Body of pancreas (tissue), 4 donors: ENCODE measurements around the gene PAPOLA. TPM values are rescaled to one million over a fixed set of nuclear protein-coding genes. Genes with fewer than 3 reads are reported as not detected.

Source experiments
- ATAC-seq: fragments of 150-250 bp; one replicate; pipeline ENCODE4 v1.9.1; 2016
- DNase-seq, 4 donors: peaks; one replicate each; pipeline ENCODE4 v3.0.0-alpha.2; 2019
- H3K27ac ChIP-seq, 4 donors: fragments of 200-600 bp; sonication (generic); 1 replicate in 3 of 4; 2 replicates in 1 of 4; pipeline versions ENCODE4 v1.5.1 to v1.6.1; 2016 to 2019; ENCODE audit warnings: mild to moderate bottlenecking in 1 of 4, mixed read lengths in 1 of 4, moderate library complexity in 1 of 4
- H3K27me3 ChIP-seq, 2 donors: fragments of 200-600 bp; sonication (generic); one replicate each; pipeline ENCODE4 v1.6.0; 2016; ENCODE audit warnings: mild to moderate bottlenecking in 1 of 2
- H3K36me3 ChIP-seq, 2 donors: fragments of 200-600 bp; sonication (generic); replicated peaks in 1 of 2; 2 replicates each; pipeline ENCODE4 v1.5.1; 2016; ENCODE audit warnings: low read depth in 2 of 2; ENCODE audit not compliant: insufficient read depth in 1 of 2
- H3K4me1 ChIP-seq: fragments of 200-600 bp; sonication (generic); one replicate; pipeline ENCODE4 v1.6.0; 2016
- H3K4me3 ChIP-seq, 2 donors: fragments of 200-600 bp; sonication (generic); 1 replicate in 1 of 2; 2 replicates in 1 of 2; pipeline ENCODE4 v1.5.1; 2016 to 2019
- H3K9me3 ChIP-seq, 3 donors: fragments of 200-600 bp; sonication (generic); 1 replicate in 2 of 3; 2 replicates in 1 of 3; pipeline ENCODE4 v1.5.1; 2016
- POLR2A ChIP-seq, 3 donors: fragments of 450-650 bp; IDR thresholded peaks; one replicate each; pipeline ENCODE4 v1.6.1; 2016; ENCODE audit warnings: antibody characterized with exemption in 3 of 3, mild to moderate bottlenecking in 2 of 3
- WGBS, 2 donors: methylation state at CpG; one replicate each; pipeline ENCODE4 v1.1.5; 2017; 5-methylcytosine and 5-hydroxymethylcytosine counted together
- intact Hi-C: fragments of 100-400 bp; cut with DNase I; formaldehyde crosslinking; loops from one replicate; pipeline ENCODE4 v1.15.1; 2023
- total RNA-seq, 2 donors: library from RNA; depleted of rRNA; stranded (reverse); fragments of >200 nt; gene quantifications; one replicate each; pipeline ENCODE4 v1.1.0, GENCODE V29; 2016
- TF ChIP-seq, protein P1 (sequence below), 7 experiments: fragments of 450-650 bp in 4 of 7; fragments of 200-600 bp in 3 of 7; sonication (generic) in 3 of 7; IDR thresholded peaks; one replicate each; pipeline ENCODE4 v1.5.1; 2016 to 2019; ENCODE audit warnings: antibody characterized with exemption in 7 of 7

Gene PAPOLA
- total RNA-seq, 2 donors from 2014 or later, result 122 to 163 TPM

DNA sequence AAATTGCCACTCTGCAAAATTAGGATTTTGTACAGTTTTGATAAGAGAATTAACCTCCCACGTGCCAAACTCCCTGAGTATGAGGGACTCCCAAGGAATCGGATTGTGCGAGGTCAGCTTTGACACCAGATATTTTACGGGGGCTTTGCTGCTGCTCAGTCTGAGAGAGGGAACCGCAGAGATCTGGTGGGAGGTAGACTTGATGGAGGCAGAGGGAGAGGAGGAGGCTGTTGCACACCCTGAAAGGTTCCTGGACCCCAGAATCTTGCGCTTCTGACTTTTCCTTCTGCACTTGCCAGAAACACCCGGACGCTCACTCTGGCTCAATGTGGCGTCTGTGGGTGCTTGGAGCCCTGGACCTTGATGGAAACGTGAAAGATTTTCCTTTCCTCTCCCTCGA lies 83.9 kb downstream of the PAPOLA start:
- H3K27ac ChIP-seq, result no peak overlapping the region
- H3K36me3 ChIP-seq, result no peaks in the 10 kb centered on the region
- TF ChIP-seq, protein P1, sequence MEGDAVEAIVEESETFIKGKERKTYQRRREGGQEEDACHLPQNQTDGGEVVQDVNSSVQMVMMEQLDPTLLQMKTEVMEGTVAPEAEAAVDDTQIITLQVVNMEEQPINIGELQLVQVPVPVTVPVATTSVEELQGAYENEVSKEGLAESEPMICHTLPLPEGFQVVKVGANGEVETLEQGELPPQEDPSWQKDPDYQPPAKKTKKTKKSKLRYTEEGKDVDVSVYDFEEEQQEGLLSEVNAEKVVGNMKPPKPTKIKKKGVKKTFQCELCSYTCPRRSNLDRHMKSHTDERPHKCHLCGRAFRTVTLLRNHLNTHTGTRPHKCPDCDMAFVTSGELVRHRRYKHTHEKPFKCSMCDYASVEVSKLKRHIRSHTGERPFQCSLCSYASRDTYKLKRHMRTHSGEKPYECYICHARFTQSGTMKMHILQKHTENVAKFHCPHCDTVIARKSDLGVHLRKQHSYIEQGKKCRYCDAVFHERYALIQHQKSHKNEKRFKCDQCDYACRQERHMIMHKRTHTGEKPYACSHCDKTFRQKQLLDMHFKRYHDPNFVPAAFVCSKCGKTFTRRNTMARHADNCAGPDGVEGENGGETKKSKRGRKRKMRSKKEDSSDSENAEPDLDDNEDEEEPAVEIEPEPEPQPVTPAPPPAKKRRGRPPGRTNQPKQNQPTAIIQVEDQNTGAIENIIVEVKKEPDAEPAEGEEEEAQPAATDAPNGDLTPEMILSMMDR (IDR thresholded peaks at IDR 0.05), result no peak
- H3K9me3 ChIP-seq, result no peaks in the 10 kb centered on the region
- no peaks in the 10 kb centered on the region for H3K4me1 ChIP-seq
- WGBS, 2 donors, result 70 to 79% methylated on average over 11 of the region's 11 CpGs
- intact Hi-C loops, result loop anchor here (10.0 kb wide), 1 partner anchor 159 kb away; no protein-coding TSS in a partner anchor
- H3K27me3 ChIP-seq, result no peaks in the 10 kb centered on the region
- H3K4me3 ChIP-seq, result no peak overlapping the region
- DNase-seq, result no peak
- ATAC-seq, result no peak

DNA sequence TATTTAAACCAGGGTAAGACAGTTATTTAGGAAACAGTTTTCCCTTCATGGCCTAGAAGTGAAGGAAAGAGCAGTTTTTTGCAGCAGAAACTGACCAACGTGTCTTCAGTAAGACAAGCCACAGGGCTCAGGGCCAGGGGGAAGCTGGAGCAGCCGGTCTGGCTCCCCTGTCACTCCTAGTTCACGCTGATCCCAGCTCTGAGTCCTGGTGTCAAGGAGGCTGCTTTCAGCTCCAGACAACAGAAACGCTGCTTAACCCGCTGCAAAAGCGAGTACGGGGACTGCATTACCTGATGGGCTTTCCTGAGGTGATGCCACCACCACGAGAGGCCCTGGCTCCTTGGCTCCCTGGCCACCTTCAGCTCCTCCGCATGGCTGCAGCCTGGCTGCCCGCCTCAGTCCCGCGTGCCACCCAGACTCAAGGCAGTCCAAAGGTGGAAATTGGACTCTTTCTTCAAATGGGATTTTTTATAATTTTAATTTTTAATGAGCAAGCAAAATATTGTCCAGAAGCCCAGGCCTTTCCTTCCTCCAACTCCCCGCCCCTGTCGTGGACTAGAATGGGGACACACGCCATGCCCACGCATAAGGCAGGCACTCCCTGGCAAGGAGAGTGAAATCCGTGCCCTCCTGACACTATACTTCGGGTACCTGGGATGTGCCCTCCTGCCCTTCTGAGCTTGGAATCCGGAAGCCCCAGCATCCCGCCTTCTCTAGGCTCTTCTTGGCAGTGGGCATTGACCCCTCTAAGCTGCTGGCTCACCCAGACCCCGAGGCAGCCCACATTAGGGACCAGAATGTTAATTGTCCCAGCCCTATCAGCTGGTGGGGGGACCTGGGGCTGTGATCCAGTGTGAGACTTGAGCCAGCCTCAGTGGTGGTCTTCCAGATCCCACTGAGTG lies 85.0 kb downstream of the PAPOLA start:
- no peak overlapping the region for H3K27ac ChIP-seq
- DNase-seq, result no peak
- no peak for TF ChIP-seq POLR2A (IDR thresholded peaks at IDR 0.05)
- TF ChIP-seq, protein P1 (IDR thresholded peaks at IDR 0.05), result no peak
- H3K27me3 ChIP-seq, result no peaks in the 10 kb centered on the region
- intact Hi-C loops, result loop anchor here (10.0 kb wide), 1 partner anchor 158 kb away; no protein-coding TSS in a partner anchor
- H3K4me1 ChIP-seq, result peaks cover under 1% of the 10 kb centered on the region
- WGBS, 2 donors, result 79 to 80% methylated on average over 18 to 21 of the region's 21 CpGs
- no peak for ATAC-seq
- no peaks in the 10 kb centered on the region for H3K36me3 ChIP-seq
- H3K9me3 ChIP-seq, result no peaks in the 10 kb centered on the region
- H3K4me3 ChIP-seq, result no peak overlapping the region

DNA sequence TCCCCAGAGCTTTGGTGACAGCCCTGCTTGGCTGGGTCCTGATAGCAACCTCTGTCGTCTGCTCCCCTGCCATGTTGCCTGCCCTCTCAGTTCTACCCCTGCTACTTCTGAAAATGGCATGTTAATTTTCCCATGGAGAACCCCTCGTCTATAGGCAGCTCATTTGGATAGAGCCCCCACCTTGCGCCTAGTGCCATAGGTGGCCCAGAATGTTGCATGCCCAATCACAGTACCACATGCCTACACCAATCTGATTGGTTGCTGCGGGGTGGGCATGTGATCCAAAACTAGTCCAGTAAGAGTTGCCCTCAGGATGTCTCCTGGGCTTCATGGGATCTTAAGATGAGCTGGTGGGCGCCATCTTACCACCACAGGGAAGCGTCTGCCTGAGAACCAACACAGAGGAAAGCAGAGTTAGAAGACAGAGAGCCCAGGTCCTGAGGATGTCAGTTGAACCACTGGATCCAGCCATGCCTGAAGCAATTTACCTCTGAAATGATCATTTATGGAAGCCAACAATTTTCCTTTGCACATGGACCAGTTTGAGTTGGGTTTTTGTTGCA lies 85.7 kb downstream of the PAPOLA start:
- no peak overlapping the region for H3K27ac ChIP-seq
- TF ChIP-seq, protein P1 (IDR thresholded peaks at IDR 0.05), result no peak
- no peak for TF ChIP-seq POLR2A (IDR thresholded peaks at IDR 0.05)
- intact Hi-C loops, result loop anchor here (10.0 kb wide), 1 partner anchor 157 kb away; no protein-coding TSS in a partner anchor
- peaks cover 8% of the 10 kb centered on the region for H3K4me1 ChIP-seq
- DNase-seq (no peak), ATAC-seq (no peak)
- 95 to 98% methylated on average over 5 to 6 of the region's 6 CpGs for WGBS, 2 donors
- no peaks in the 10 kb centered on the region for H3K9me3 ChIP-seq
- no peaks in the 10 kb centered on the region for H3K36me3 ChIP-seq
- H3K4me3 ChIP-seq, result no peak overlapping the region
- no peaks in the 10 kb centered on the region for H3K27me3 ChIP-seq

DNA sequence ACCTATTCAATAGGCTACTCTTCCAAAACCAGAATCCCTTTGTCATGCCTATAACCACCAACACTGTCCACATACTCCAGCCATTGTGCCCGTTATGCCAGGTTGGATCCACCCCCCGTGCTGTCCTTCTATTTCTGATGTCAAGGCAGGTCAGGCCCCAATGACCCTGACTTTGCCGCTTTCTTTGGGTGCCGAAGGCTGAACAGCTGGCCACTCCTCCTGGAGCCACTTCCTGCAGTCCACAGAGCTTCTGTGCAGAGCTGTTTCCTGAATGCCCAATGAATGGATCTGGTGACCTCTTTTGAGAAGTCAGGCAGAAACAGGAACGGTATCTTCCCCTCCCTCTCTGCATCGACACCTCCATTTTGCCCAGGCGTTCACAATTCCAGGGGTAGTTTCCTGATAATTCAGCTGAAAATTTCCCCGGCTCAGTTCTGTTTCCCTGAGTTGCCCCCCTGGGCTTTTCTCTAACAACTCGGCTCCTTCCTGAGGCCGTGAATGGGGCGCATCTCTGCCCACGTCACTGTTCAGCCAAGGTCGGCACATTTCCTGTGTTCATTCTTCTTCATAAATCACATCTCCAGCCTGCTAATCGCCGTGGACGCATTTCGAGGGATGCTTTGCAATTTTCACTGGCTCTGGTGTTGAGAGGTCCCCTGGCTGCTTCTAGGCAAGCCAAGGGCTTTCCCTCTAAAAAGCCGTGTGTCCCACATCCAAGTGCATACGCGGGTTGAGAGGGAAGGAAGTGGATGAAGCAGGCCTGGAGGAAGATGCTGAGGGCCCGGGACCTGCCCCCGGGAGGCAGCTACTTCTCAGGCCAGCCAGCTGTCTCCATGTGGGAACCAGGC lies 86.5 kb downstream of the PAPOLA start:
- Histone ChIP-seq H3K4me3 (no peak overlapping the region), H3K36me3 (no peaks in the 10 kb centered on the region), H3K27me3 (no peaks in the 10 kb centered on the region), H3K4me1 (peaks cover 11% of the 10 kb centered on the region), H3K27ac (no peak overlapping the region), H3K9me3 (no peaks in the 10 kb centered on the region)
- ATAC-seq, result no peak
- TF ChIP-seq, protein P1 (IDR thresholded peaks at IDR 0.05), result no peak
- TF ChIP-seq POLR2A (IDR thresholded peaks at IDR 0.05), result no peak
- DNase-seq, result no peak
- WGBS, 2 donors, result 73 to 83% methylated on average over 22 of the region's 22 CpGs
- intact Hi-C loops, result loop anchor here (10.0 kb wide), 1 partner anchor 156 kb away; no protein-coding TSS in a partner anchor
